T-helper 9 cell (primary cell): ENCODE results near the gene PTPRE.

Experiments used
- DNase-seq: peaks from one replicate; pipeline ENCODE4 v3.0.0-alpha.2; 2020

Gene PTPRE

DNA sequence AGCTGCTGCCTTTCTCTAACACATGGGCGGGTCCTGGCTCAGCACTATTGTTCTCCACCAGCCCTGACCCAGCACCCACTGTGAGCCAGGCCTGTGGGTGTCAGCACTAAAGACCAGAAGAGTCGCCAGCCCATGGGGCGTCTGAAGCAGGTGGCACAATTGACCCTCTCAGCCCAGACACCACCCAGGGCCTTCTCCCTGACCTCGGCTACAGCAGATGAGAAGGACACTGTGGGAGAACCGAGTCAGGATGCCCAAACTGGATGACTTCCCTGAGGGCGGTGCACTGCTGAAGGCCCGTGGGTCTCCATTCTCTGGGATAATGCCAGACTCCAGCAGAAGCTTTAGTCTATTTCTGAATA, 122.4 kb downstream of the PTPRE start:
- no peak for DNase-seq

- DNase-seq: no peak
Measured at GRCh38 chr10:128029731-128030369, 122.9 kb downstream of the PTPRE start.

- DNase-seq: no peak
Measured at GRCh38 chr10:128030498-128031072, 123.7 kb downstream of the PTPRE start.

GRCh38 chr10:128031216-128031615, 124.3 kb downstream of the PTPRE start:
- no peak for DNase-seq

- no peak for DNase-seq
Measured at GRCh38 chr10:128032466-128032865, 125.6 kb downstream of the PTPRE start.

GRCh38 chr10:128035557-128035973, 128.7 kb downstream of the PTPRE start:
- peak; percentile 60 for DNase-seq

DNA sequence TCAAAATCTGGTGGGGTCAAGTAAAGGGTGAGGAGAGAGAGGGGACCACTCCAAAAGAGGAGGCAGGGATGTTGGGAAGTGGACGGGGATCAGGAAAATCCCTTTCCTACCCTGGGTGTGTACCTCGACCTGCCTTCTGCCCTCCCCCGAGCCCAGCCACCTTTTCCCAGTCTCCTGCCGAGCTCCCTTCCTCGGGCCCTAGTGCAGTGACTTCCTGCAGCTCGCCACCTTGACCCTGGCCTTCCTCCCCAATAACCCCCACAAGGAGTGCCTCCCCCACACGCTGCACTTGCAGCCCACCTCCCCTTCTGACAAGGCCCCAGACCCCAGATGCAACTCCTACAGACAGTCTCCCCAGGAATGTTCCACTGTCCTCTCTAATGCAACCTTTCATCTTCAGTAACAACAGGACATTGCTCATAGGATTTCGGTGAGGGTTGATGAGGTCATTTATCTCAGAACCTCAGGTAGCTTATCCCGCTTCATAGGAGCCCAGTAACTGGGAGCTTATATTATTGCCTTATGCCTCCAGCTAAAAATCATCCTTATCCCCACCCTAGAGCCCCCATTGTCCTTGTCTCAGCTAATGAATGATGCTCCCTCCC, 129.2 kb downstream of the PTPRE start:
- DNase-seq: no peak

DNA sequence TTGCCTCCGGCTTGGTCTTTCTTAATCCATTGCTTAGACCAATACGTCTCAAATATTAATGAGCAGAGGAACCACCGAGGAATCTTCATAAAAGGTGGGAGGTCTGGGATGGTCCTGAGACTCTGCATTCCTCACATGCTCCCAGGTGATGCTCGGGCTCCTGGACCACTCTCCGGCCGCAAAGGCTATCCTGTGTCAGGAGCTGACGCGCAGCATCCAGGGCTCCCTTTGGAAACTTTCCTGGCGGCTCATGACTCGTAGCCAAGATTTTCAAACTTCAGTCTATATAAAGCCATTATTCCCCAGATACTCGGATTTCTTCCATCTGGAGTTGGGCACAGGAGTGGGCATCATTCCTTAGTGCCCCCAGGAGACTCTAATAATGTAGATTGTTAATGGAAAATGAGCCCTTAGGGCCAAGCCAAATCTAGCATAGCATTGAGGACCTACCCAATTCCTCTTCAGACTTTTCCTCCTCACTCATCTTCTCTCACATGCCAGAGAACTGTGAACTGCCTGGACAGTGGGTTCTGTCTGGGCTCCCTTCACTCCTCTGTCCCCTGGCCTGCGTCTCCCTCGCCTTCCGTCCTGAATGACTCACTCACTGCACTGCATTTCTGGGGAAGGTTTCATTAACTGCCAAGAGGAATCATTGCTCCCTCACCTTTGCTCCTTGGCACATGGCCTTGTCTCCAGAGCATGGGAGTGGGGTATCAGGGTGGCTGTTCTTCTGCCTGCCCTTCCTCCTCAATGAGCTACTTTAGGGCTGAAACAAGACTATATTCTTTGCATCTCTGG, 130.0 kb downstream of the PTPRE start:
- DNase-seq: no peak

GRCh38 chr10:128040096-128040495, 133.2 kb downstream of the PTPRE start:
- no peak for DNase-seq

GRCh38 chr10:128040681-128041080, 133.8 kb downstream of the PTPRE start:
- DNase-seq: no peak

DNA sequence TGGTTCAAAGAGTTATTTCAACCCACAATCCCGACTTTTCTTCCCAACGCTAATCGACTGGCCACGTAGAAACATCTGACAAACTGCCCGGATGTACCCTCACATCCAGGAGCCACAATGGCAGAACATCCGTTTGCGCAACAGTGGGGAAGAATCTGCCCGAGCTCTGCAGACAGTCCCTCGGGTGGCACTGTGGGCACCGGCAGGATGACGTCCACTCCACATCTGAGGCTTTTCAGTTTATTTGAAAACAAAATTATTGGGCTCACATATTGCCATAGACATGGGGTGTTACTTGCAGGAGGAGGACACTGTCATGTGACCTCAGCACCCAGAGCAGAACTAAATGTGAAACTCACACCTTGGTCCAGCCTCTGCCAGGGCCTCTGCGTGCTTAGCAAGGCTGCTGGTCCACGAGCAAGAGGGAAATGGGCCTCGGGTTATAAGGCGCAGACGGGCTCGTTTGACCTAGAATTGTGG, 135.3 kb downstream of the PTPRE start:
- DNase-seq: no peak

DNA sequence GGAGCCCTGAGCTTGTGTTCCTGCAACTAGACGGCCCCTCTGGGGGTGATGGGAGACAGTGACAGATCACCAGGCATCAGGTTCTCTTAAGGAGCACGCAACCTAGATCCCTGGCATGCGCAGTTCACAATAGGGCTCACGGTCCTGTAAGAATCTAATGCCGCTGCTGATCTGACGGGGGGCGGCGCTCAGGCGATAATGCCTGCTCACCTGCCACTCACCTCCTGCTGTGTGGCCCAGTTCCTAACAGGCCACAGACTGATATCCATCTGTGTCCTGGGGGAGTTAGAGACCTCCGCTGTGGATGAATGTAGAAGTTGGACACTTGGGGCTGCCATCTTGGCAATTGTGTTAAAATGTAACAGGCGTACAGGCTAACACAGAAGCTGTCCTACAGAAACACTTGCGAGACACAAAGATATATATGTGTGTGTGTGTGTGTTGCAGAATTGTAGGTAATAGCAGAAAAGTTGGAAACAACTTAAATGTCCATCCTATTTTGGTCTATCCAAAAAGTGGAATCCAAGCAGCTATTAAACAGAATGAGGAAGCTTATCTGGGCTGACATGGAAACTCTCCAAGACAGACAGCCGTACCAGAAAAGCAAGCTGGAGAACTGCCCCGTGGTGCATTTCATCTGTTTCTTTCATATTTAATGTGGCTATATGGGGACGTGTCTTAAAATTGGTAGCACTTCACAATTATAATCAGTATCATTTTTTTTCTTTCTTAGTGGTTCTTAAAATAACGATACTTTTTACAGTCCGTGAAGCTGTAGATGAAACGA, 136.5 kb downstream of the PTPRE start:
- no peak for DNase-seq

DNA sequence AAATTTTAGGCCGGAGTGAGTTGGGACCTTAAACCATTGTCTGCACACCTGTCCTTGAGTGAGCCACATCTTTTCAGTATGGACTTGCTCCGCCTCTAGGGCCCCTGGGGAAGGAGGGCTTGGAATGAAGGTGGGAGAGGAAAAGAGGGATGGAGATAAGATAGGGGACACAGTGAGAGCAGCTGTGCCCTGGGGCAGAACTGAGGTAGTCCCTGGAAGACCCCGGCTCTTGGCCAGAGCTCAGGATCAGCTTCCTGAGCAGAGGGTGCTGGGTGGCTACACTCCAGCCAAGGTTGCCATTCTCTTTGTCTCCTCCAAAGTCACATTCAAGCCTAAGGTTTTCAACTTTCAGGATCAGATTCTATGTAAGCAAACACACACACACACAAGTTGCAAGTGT, 137.3 kb downstream of the PTPRE start:
- DNase-seq: no peak

DNA sequence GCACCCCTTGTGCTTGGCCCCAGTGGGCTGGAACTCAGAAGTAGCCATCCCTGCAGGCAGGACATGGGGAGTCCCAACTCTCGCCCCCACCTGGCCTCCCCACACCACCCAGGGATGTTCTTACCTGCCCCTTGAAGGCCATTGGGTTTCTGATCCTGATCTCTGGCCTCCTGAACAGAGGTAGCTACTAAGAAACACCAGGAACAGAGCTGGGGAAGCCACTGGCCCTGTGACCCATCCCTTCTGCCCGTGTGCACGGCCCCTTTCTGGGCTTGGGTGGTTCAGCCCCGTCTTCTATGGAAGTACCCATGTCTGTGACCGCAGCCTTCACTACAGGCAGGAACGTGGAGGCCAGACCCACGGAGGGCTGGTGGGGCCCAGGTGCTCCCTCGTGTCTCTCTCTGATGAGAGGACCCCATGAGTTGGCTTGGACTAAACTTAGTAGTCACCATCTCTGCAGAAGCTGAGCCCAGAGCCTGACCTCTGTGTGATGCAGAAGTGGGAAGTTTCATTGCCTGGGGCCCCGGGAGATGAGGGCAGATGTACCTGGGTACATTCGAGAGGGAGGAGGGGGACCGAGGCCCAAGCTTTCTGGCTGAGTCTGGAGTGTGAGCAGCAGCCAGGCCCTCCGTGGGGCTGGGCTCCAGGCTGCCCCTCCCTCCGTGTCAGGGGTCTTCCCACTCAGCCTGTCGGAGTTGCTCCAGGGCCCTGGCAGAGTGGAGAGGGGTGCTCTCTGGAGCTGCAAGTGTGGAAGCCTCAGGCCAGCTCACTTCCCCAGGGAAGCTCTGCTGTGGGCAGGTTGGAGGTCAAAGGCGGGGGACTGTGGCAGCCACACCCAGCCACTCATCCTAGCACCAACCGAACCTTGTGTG, 138.3 kb downstream of the PTPRE start:
- no peak for DNase-seq

GRCh38 chr10:128045833-128046120, 138.9 kb downstream of the PTPRE start:
- DNase-seq: no peak

GRCh38 chr10:128046156-128046952, 139.5 kb downstream of the PTPRE start:
- DNase-seq: no peak

GRCh38 chr10:128046953-128047290, 140.0 kb downstream of the PTPRE start:
- DNase-seq: no peak

GRCh38 chr10:128047351-128047750, 140.4 kb downstream of the PTPRE start:
- DNase-seq: peak; percentile 69

DNA sequence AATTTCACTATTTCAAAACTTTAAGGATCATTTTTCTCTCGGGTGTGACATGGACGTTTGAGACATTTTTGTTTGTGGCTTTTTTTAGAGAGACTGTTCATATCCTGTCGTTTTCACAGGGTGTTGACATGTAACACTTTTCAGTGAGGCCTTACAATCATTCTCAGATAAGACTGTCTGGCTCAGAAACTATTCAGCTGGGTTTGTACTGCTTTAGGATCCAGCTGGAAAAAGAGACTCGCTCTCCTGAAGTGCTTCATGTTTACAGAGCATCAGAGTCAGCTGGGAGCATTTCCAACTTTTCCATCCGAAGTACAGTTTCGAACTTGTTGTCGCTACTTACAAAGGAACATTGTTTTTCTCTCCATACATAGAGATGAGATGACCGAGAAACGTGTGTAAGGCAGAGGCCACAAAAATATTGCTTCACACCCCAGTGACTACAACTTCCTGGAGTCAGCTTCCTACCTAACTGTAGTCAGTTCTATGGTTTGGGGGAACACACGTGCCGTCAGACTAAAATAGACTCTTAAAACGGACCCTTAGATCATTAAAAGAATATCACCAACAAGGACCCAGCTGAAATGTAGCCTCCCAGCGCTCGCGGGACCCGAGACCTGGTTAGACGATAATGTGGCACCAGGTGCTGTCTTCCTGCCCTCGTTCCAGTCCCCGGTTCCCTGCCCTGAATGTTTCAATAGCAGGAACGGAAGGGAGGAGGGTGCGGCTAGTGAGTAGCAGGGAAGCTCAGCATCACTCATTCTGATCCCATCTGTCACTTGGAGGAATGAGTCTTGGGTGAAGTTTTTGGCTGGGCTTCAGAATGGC, 141.3 kb downstream of the PTPRE start:
- no peak for DNase-seq

- no peak for DNase-seq
Measured at GRCh38 chr10:128048819-128049210, 141.9 kb downstream of the PTPRE start.
